SK-N-DZ (cell line): ENCODE data around the gene B4GALNT1. TPM values are rescaled to one million over a fixed set of nuclear protein-coding genes. Genes with fewer than 3 reads are reported as not detected.
A peak's percentile ranks its signal among the peaks of the same experiment; 100 is the strongest.
"Not testable (repeated sequence)": the region's sequence is repeated elsewhere in the genome, so short reads cannot be mapped to it uniquely, and the experiment has no call there.

ENCODE experiments used
- DNase-seq: peaks from one replicate; pipeline ENCODE4 v3.0.0-alpha.2; 2015; ENCODE audit warnings: low spot score
- polyA plus RNA-seq, 2 experiments: library from polyadenylated mRNA; depleted of rRNA; stranded (reverse); fragments of >200 nt; gene quantifications; 2 replicates each; pipeline ENCODE4 v1.2.3, GENCODE V29; 2014

B4GALNT1 gene
- 47.9 and 73.7 TPM in 2 replicates for polyA plus RNA-seq (2014; cell fraction: cytosol; rRNA removed)
- polyA plus RNA-seq (2014; cell fraction: nucleus; rRNA removed), result 154 and 191 TPM in 2 replicates

GRCh38 chr12:57632958-57633840 lies at the start of gene B4GALNT1:
TSS of gene B4GALNT1 (minus strand) at chr12:57633201. CDS start at chr12:57632132, 1,069 bp downstream.
- peak; percentile 88 for DNase-seq

- no peak for DNase-seq
Observed at GRCh38 chr12:57679697-57680096, 46.7 kb upstream of the B4GALNT1 start.

- DNase-seq, result not testable (repeated sequence)
Observed at GRCh38 chr12:57677947-57678346, 44.9 kb upstream of the B4GALNT1 start.

GRCh38 chr12:57674691-57675090 lies 41.7 kb upstream of the B4GALNT1 start:
- no peak for DNase-seq

GRCh38 chr12:57672801-57673200 lies 39.8 kb upstream of the B4GALNT1 start:
- DNase-seq, result no peak

GRCh38 chr12:57671811-57672210 lies 38.8 kb upstream of the B4GALNT1 start:
- DNase-seq, result not testable (repeated sequence)

GRCh38 chr12:57669691-57670090 lies 36.7 kb upstream of the B4GALNT1 start:
- not testable (repeated sequence) for DNase-seq

GRCh38 chr12:57666897-57667296 lies 33.9 kb upstream of the B4GALNT1 start:
- DNase-seq, result no peak

GRCh38 chr12:57665066-57665820 lies 32.2 kb upstream of the B4GALNT1 start:
- DNase-seq, result not testable (repeated sequence)

- DNase-seq, result no peak
Observed at GRCh38 chr12:57661376-57661775, 28.4 kb upstream of the B4GALNT1 start.

GRCh38 chr12:57658890-57659289 lies 25.9 kb upstream of the B4GALNT1 start:
- DNase-seq, result no peak

- DNase-seq, result no peak
Observed at GRCh38 chr12:57657744-57658143, 24.7 kb upstream of the B4GALNT1 start.

GRCh38 chr12:57656408-57656807 lies 23.4 kb upstream of the B4GALNT1 start:
- DNase-seq, result not testable (repeated sequence)

GRCh38 chr12:57655541-57656240 lies 22.7 kb upstream of the B4GALNT1 start:
- no peak for DNase-seq

- no peak for DNase-seq
Observed at GRCh38 chr12:57654042-57654441, 21.0 kb upstream of the B4GALNT1 start.

GRCh38 chr12:57646659-57647049 lies 13.7 kb upstream of the B4GALNT1 start:
- not testable (repeated sequence) for DNase-seq

- DNase-seq, result not testable (repeated sequence)
Observed at GRCh38 chr12:57645990-57646658, 13.1 kb upstream of the B4GALNT1 start.

- no peak for DNase-seq
Observed at GRCh38 chr12:57641699-57642442, 8.9 kb upstream of the B4GALNT1 start.

GRCh38 chr12:57640175-57641042 lies 7.4 kb upstream of the B4GALNT1 start:
- no peak for DNase-seq
